ENCODE data around the gene MICAL2.
A peak's percentile ranks its signal among the peaks of the same experiment; 100 is the strongest.

Gene MICAL2, protein sequence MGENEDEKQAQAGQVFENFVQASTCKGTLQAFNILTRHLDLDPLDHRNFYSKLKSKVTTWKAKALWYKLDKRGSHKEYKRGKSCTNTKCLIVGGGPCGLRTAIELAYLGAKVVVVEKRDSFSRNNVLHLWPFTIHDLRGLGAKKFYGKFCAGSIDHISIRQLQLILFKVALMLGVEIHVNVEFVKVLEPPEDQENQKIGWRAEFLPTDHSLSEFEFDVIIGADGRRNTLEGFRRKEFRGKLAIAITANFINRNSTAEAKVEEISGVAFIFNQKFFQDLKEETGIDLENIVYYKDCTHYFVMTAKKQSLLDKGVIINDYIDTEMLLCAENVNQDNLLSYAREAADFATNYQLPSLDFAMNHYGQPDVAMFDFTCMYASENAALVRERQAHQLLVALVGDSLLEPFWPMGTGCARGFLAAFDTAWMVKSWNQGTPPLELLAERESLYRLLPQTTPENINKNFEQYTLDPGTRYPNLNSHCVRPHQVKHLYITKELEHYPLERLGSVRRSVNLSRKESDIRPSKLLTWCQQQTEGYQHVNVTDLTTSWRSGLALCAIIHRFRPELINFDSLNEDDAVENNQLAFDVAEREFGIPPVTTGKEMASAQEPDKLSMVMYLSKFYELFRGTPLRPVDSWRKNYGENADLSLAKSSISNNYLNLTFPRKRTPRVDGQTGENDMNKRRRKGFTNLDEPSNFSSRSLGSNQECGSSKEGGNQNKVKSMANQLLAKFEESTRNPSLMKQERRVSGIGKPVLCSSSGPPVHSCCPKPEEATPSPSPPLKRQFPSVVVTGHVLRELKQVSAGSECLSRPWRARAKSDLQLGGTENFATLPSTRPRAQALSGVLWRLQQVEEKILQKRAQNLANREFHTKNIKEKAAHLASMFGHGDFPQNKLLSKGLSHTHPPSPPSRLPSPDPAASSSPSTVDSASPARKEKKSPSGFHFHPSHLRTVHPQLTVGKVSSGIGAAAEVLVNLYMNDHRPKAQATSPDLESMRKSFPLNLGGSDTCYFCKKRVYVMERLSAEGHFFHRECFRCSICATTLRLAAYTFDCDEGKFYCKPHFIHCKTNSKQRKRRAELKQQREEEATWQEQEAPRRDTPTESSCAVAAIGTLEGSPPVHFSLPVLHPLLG

DNA sequence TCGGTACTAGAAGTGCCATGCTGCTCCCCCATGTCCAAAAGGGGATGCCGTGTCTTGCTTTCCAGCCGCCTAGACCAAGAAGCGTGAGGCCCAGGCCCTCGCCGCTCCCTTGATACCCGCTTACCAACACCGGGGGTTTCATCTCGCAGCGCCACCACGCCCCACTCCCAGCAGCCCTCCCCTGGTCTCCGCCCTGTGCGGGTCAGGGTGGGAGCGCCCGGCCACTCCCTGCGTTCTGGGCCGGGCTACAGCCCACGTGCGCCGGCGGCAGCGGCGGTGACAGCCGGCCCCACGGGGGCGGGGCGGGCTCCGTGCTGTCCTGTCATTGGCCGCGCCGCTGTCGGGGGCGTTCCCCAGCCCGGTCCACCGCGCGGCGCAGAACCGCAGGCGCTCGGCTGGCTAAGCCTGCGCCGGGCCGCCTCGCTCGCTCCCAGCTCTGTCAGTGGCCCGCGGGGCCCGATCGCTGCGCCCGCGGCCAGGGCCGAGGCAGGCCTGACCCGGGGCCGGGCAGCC, at the start of gene MICAL2:
MICAL2 (plus strand) TSS at position 390 of the 513 bp plus-strand sequence. CDS start 51,566 bp downstream, outside the sequence.
- peak; percentile 50 for DNase-seq

DNA sequence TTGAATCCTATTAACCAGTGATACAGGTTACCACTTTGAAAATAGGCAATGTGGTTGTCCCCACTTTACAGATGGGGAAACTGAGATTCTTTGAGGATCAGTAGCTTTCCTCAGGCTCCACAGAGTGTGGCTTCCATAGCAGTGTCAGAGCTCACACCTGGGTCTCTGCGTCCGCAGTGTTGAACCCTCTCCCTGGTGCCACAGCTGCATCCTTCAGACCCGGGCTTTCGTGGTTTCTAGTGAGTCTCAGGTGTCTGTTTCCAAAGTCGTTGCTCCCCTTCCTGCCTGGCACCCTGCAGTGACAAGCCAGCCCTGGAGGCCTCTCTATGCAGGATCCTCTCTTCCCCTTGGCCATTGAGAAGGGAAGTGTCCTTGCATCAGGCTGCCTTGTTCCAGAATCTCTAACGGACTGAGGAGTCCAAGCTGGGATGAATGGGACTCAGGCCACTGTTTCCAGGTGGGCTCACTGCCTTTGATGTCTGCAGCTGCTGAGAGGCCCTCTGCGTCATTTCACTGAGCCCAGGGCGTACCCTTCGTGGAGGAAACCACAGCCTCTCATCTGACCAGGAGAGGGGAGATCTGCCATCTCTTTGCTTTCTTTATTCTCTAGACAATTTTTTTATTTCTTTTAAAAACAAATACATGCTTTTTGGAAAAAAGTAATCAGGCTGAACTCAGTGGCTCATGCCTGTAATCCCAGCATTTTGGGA, 48.4 kb upstream of the MICAL2 start:
- DNase-seq: no peak

GRCh38 chr11:12063251-12063650, 47.1 kb upstream of the MICAL2 start:
- DNase-seq: no peak

GRCh38 chr11:12064136-12064953, 46.0 kb upstream of the MICAL2 start:
- no peak for DNase-seq

GRCh38 chr11:12064954-12065280, 45.5 kb upstream of the MICAL2 start:
- DNase-seq: no peak

DNA sequence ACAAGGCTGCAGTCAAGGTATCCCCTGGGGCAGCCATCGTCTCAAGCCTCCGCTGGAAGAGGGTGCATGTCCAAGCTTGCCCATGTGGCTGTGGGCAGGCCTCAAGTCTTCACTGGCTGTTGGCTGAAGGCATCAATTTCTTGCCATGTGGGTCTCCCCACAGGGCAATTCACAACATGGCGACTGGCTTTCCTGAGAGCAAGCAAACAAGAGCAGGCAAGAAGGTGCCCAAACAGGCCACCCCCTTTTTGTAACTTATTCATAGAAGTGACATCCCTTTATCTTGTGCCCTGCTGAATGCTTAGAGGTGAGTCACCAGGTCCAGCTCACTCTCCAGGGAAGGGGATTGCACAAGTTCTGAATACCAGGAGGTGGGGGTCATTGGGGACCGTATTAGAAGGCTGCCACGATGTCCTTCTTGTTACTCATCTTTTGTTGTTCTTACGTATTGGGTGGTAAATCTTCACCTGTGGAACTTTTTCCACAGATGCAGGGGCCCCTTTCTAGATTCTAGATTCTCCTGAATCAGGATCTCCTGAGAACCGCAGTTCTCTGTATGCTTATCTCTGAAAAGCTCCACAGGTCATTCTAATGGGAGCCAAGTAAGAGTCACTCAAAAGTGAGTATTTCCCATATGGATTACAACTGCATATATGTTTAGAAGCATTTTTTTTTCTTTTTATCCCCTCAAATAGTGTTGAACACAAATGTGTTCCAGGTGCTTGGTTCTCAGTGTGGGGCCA, 44.2 kb upstream of the MICAL2 start:
- no peak for DNase-seq

DNA sequence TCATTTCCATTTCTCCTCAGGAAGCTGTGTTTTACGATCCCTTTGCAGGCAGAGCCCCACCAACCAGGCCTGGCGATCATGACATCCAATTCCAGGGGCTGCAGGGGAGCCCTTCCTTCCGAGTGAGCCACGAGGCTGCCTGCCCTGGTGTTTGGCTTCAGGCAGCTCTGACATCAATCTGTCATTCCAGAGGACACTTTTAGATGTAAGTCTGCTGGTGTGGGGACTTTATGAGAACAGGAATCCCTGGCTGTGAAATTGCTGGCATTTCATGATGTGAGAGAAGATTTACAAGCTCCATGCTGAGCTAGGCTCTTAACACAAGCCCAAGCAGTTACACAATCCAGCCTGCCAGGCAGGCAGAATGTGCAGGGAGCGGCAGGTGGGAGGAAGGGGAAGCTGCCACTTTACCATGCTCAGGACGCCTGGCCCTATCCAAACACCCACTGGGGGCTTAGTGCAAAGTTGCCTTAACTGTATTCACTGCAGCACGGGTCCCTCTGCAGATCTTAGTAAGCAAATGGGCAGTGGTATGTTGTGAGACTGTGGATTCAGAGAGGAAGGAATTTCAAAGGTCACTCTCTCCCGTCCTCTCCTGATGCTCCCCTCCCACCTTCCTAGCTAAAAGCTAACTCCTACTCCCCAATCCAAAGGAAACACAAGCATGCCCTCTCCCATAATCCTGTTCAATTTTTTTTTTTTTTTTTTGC, 43.4 kb upstream of the MICAL2 start:
- DNase-seq: peak; percentile 67

DNA sequence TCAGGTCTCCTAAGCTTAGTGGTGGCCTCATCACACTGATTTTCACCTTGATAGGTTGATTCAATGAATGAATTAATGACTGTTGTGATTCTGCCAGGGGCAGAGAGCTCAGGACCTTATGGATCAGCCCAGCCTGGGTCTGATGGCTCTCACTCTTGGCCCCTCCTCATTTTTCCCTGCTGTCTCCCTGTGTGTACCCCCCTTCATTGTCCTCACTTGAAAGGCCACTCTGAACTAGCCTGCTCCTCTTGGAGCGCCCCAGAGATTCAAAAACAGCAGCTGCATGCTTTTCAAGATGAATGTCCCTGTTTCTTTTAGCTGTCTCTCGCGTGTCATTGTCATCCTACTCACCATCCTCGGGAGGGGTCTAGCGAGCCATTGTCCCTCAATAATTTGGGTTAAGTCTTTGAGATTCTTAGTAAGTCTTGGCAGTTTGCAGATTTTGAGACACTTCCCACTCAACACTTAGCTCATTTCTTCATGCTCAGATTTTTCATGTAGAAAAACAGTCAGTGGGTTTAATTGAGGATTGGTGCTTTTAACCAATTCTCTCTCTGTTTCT, 42.5 kb upstream of the MICAL2 start:
- DNase-seq: no peak

DNA sequence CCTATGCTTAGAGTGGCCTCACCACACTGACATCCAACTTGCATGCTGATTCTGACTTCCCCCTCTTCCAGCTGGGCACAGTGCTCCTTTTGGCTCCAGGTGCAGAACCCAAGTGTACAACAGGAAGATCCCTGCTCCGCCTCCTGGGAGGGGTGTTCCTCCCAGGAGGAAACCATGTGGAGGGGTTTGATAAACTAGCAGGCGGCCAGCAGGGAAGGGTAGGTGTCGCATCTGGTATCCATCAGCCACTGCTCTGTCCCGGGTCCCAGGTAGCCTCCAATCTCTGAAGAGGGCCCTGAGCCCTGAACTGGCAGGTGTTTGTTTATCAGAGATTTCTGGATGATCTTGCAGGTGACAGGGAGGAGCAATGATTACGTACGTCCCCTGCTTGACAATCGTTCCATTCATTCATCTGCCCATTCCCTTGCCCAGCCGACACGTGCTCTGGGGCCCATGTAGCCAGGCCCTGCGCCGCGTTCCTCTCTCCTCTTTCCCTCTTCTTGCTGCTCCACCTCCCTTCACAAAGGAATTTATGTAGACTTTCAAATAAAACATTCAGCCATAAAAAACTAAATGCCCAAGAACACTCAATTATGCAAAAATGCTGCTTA, 41.2 kb upstream of the MICAL2 start:
- no peak for DNase-seq

DNA sequence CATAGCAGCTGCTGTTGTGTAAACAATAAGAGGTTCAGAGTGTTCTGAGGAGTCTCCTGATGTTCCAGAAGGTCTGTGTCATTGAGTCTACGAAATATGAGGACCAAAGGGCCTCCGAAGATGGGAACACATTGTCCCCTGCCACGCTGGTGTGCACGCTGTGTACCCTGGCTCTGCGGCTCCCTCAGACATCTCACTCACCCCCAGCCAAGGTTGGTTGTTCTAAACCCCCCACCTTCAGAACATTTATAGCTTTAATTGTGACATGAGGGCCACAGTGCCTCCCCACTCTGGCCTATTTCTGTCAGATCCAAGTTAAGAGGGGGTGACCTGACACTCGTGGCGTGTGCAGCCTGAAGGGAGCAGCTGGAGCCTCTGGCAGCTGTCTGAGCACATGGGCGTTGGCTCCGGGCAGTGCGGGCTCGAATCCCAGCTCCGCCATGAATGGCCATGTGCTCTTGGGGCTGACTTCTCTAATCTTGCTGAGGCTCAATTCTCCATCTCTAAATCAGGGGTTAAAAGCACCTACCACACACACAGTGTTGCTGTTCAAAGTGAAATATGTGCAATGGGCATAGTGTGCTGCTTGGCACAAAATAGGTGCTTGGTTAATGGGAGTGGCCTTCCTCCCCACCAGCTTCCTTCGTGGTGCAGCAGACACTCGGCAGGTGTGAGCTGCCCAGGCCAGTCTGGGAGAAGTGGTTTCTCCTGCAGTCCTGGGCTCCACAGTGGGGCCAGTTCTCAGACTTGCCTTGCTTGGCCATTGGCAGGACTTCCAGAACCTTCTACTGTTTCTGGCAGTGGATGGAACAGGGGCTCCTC, 39.7 kb upstream of the MICAL2 start:
- no peak for DNase-seq

DNA sequence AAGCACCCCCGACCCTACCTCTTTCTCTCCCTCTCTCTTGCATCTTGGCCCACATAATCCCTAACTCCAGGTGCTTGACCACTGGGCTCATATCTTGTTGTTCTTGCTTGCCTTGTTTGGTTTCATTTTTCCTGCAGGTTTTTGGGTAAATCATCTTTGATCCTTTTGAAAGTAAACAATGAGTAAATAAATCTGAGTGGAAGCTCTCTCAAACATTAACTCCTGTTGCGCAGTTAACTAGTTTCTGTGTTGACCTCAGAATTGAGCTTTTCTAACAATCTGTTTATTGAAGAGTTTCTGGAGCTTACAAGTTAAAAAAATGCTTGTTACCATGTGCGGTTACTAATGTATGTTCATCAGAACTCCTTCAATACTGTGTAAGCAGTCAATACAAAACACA, 38.8 kb upstream of the MICAL2 start:
- no peak for DNase-seq

DNA sequence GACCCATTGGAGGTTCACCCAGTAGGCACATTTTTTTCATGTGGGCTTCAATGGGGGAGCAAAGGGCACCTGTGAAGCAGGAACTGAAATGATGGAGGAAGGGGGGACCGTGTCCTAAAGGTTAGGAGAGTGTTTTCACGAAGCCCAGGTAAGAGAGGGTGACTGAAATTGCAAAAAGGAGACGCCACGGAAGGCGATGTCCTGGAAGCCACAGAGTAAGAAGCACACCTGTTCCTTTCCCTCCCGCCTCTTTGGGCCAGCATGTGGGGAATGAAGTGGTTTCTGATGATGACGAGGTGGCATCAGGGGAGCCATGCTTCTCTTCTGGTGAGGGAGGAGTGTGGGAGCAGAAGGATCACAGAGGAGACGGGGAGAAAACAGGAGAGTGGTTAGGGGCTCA, 37.0 kb upstream of the MICAL2 start:
- no peak for DNase-seq

- no peak for DNase-seq
These were observed 36.5 kb upstream of the MICAL2 start for GRCh38 chr11:12073886-12074285.

GRCh38 chr11:12074529-12075195, 35.7 kb upstream of the MICAL2 start:
- no peak for DNase-seq

- DNase-seq: no peak
These were observed 35.1 kb upstream of the MICAL2 start for GRCh38 chr11:12075291-12075690.

DNA sequence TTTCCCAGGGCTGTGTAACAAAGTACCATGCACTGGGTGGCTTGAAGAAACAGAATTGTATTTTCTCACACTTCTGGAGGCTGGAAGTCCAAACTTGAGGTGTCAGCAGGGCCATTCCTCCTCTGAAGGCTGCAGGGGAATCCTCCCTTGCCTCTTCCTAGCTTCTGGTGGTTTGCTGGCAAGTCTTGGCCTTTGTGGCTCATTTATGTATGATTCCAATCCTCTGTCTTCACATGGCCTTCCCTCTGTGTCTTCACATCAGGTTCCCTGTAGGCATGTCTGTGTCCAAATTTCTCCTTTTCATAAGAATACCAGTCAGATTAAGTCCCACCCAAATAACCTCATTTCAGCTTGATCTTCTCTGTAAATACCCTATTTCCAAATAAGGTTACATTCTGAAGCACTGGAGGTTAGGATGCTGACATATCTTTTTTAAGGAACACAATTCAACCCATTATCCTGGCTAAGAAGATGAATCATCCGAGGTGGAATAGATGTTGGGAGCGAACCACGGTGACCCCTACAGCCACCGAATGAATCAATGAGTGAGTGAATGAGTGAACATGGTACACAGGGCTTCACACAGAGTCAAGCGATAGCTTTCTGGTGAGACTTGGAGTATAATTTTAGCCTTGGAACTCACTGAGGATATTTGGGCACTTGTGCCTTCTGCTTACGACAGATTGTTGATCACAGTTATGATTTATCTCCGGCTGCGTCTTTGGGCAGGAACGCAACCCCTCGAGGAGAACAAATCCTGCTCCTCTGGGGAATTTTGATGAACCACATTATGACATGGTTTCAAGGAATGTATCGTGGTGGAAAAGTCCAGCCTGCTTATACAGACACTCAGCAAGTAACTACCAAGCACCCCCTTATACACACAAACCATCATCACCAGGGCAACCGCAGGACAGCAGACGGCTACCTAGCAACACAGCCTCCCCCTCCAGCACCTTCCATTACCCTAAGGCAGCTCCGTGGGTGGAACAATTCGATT, 34.3 kb upstream of the MICAL2 start:
- DNase-seq: no peak
